K562 (cell line): Measurements from ENCODE around the gene PNPLA2.

Source experiments
- GTF2F1 ChIP-seq: IDR thresholded peaks from 2 replicates; pipeline ENCODE4 v1.6.1; 2011; ENCODE audit warnings: low read depth, low read length, improper control_type of control experiment
- THAP7 ChIP-seq: fragments of 250-450 bp; sonication (Bioruptor Pico); IDR thresholded peaks from 2 replicates; pipeline ENCODE4 v1.5.0; 2021
- ZNF431 ChIP-seq: sonication (generic); formaldehyde crosslinking; IDR thresholded peaks from 2 replicates; pipeline ENCODE4 v1.8.0; 2022; ENCODE audit warnings: mild to moderate bottlenecking, missing genetic modification reagents
- ZNF79 ChIP-seq: fragments of 250-450 bp; sonication (Bioruptor Pico); IDR thresholded peaks from 2 replicates; pipeline ENCODE4 v1.4.0; 2020; ENCODE audit warnings: low read depth, mild to moderate bottlenecking, moderate library complexity

GRCh38 chr11:803467-803742, 15.3 kb upstream of the PNPLA2 start:
- TF ChIP-seq ZNF431 (CRISPR knock-in tag), result no peak
- no peak for TF ChIP-seq THAP7
- TF ChIP-seq ZNF79 (CRISPR knock-in tag), result no peak
- TF ChIP-seq GTF2F1, result no peak
